NCI-H2227 (cell line): ENCODE measurements around the gene CHTF18.
"Not testable (repeated sequence)": the region's sequence is repeated elsewhere in the genome, so short reads cannot be mapped to it uniquely, and the experiment has no call there.

ENCODE experiments used
- DNase-seq: peaks from one replicate; lab custom pipeline; 2025; ENCODE audit not compliant: unreplicated experiment; lab: John Stamatoyannopoulos, UW

CHTF18 gene

GRCh38 chr16:774086-775001, 14.1 kb upstream of the CHTF18 start:
- no peak for DNase-seq

- DNase-seq, result no peak
Observed at GRCh38 chr16:775236-775796, 13.1 kb upstream of the CHTF18 start.

GRCh38 chr16:776298-776697, 12.1 kb upstream of the CHTF18 start:
- DNase-seq, result not testable (repeated sequence)

GRCh38 chr16:776824-777223, 11.6 kb upstream of the CHTF18 start:
- no peak for DNase-seq

GRCh38 chr16:777826-778225, 10.6 kb upstream of the CHTF18 start:
- no peak for DNase-seq

GRCh38 chr16:778447-778846, 10.0 kb upstream of the CHTF18 start:
- no peak for DNase-seq

GRCh38 chr16:778909-779527, 9.4 kb upstream of the CHTF18 start:
- DNase-seq, result no peak

GRCh38 chr16:779561-779960, 8.9 kb upstream of the CHTF18 start:
- DNase-seq, result no peak

- no peak for DNase-seq
Observed at GRCh38 chr16:780296-780695, 8.1 kb upstream of the CHTF18 start.

GRCh38 chr16:781346-782010, 6.9 kb upstream of the CHTF18 start:
- no peak for DNase-seq

- no peak for DNase-seq
Observed at GRCh38 chr16:782258-782657, 6.2 kb upstream of the CHTF18 start.

- no peak for DNase-seq
Observed at GRCh38 chr16:782766-783403, 5.5 kb upstream of the CHTF18 start.

GRCh38 chr16:783404-784161, 4.8 kb upstream of the CHTF18 start:
- no peak for DNase-seq

- DNase-seq, result no peak
Observed at GRCh38 chr16:784431-784830, 4.0 kb upstream of the CHTF18 start.

GRCh38 chr16:785563-786535, 2.6 kb upstream of the CHTF18 start:
- no peak for DNase-seq

- peak; percentile 50 for DNase-seq
Observed at GRCh38 chr16:787321-787966, 976 bp upstream of the CHTF18 start.

GRCh38 chr16:787978-788398, 432 bp upstream of the CHTF18 start, which contains the start of gene RPUSD1:
Gene RPUSD1 (minus strand): TSS chr16:788381. CDS start chr16:787737, 644 bp downstream.
- peak; percentile 79 for DNase-seq

GRCh38 chr16:789191-789850, 901 bp downstream of the CHTF18 start:
- DNase-seq, result no peak
